Large intestine (tissue), 3 donors: ENCODE measurements around the gene SLC17A4. TPM values are rescaled to one million over a fixed set of nuclear protein-coding genes. Genes with fewer than 3 reads are reported as not detected.
A peak's percentile ranks its signal among the peaks of the same experiment; 100 is the strongest.

Source experiments
- DNase-seq, 2 donors: peaks; one replicate each; pipeline versions ENCODE4 v3.0.0 to v3.0.0-alpha.2; 2013
- H3K27ac ChIP-seq: one replicate; pipeline ENCODE4 v1.5.1; 2013; ENCODE audit warnings: low read length
- H3K27me3 ChIP-seq: 2 replicates; pipeline ENCODE4 v1.6.1; 2013; ENCODE audit warnings: low read length; ENCODE audit not compliant: control insufficient read depth, insufficient read depth
- H3K36me3 ChIP-seq: 2 replicates; pipeline ENCODE4 v1.6.1; 2013; ENCODE audit warnings: low read length; ENCODE audit not compliant: control insufficient read depth, insufficient read depth
- H3K4me1 ChIP-seq: one replicate; pipeline ENCODE4 v1.6.1; 2013; ENCODE audit warnings: low read length; ENCODE audit not compliant: control insufficient read depth, insufficient read depth
- H3K4me3 ChIP-seq: one replicate; pipeline ENCODE4 v1.5.1; 2013; ENCODE audit warnings: low read length
- H3K9me3 ChIP-seq: one replicate; pipeline ENCODE4 v1.6.1; 2013; ENCODE audit warnings: mild to moderate bottlenecking, low read depth, low read length, moderate library complexity; ENCODE audit not compliant: control insufficient read depth
- WGBS: methylation state at CpG from one replicate; pipeline ENCODE4 v1.1.5; 2013; ENCODE audit warnings: low lambda C conversion rate; ENCODE audit not compliant: insufficient coverage; 5-methylcytosine and 5-hydroxymethylcytosine counted together
- polyA plus RNA-seq: library from polyadenylated mRNA; unstranded; fragments of 120-200 nt; gene quantifications from one replicate; pipeline ENCODE4 v1.2.1, GENCODE V29; 2013

The SLC17A4 gene
- polyA plus RNA-seq, 1 donor = 31.2 TPM

- 100% methylated on average over 3 of the region's 14 CpGs for WGBS
- Histone ChIP-seq H3K27ac (no peak overlapping the region), H3K27me3 (no peaks in the 10 kb centered on the region), H3K36me3 (no peaks in the 10 kb centered on the region), H3K4me1 (no peaks in the 10 kb centered on the region), H3K4me3 (no peak overlapping the region), H3K9me3 (no peaks in the 10 kb centered on the region)
- no peak for DNase-seq
Measured at GRCh38 chr6:25727028-25727427, 27.5 kb upstream of the SLC17A4 start.

- H3K4me3 ChIP-seq = no peak overlapping the region
- no peak for DNase-seq
- peaks cover 3% of the 10 kb centered on the region for H3K9me3 ChIP-seq
- WGBS = 100% methylated on average over 1 of the region's 3 CpGs
- H3K36me3 ChIP-seq = no peaks in the 10 kb centered on the region
- H3K27ac ChIP-seq = no peak overlapping the region
- no peaks in the 10 kb centered on the region for H3K4me1 ChIP-seq
- no peaks in the 10 kb centered on the region for H3K27me3 ChIP-seq
Measured at GRCh38 chr6:25730907-25731306, 23.6 kb upstream of the SLC17A4 start.

- Histone ChIP-seq H3K4me1 (no peaks in the 10 kb centered on the region), H3K4me3 (no peak overlapping the region), H3K36me3 (no peaks in the 10 kb centered on the region), H3K27me3 (no peaks in the 10 kb centered on the region), H3K9me3 (peaks cover 3% of the 10 kb centered on the region), H3K27ac (no peak overlapping the region)
- WGBS = 98% methylated on average over 7 of the region's 15 CpGs
- DNase-seq = no peak
Measured at GRCh38 chr6:25731721-25732120, 22.8 kb upstream of the SLC17A4 start.

- no peaks in the 10 kb centered on the region for H3K36me3 ChIP-seq
- H3K9me3 ChIP-seq = peaks cover 3% of the 10 kb centered on the region
- no peak for DNase-seq
- H3K4me1 ChIP-seq = no peaks in the 10 kb centered on the region
- no peak overlapping the region for H3K27ac ChIP-seq
- no peak overlapping the region for H3K4me3 ChIP-seq
- no peaks in the 10 kb centered on the region for H3K27me3 ChIP-seq
- 78% methylated on average over 3 of the region's 30 CpGs for WGBS
Measured at GRCh38 chr6:25732468-25733198, 21.9 kb upstream of the SLC17A4 start.

GRCh38 chr6:25735261-25735660, 19.3 kb upstream of the SLC17A4 start:
- Histone ChIP-seq H3K4me1 (no peaks in the 10 kb centered on the region), H3K27me3 (no peaks in the 10 kb centered on the region), H3K9me3 (peaks cover 3% of the 10 kb centered on the region), H3K4me3 (no peak overlapping the region), H3K27ac (no peak overlapping the region), H3K36me3 (no peaks in the 10 kb centered on the region)
- DNase-seq = no peak

- peak; percentile 82 to 92 for DNase-seq
- Histone ChIP-seq H3K36me3 (no peaks in the 10 kb centered on the region), H3K27me3 (no peaks in the 10 kb centered on the region), H3K4me3 (no peak overlapping the region), H3K27ac (peak overlapping the region; percentile 86), H3K4me1 (peaks cover 43% of the 10 kb centered on the region), H3K9me3 (peaks cover 5% of the 10 kb centered on the region)
Measured at GRCh38 chr6:25743868-25744267, 10.7 kb upstream of the SLC17A4 start.

GRCh38 chr6:25745836-25746235, 8.7 kb upstream of the SLC17A4 start:
- peaks cover 5% of the 10 kb centered on the region for H3K9me3 ChIP-seq
- H3K36me3 ChIP-seq = no peaks in the 10 kb centered on the region
- WGBS = 33% methylated on average over 1 of the region's 4 CpGs
- peaks cover 58% of the 10 kb centered on the region for H3K4me1 ChIP-seq
- peak overlapping the region; percentile 20 for H3K27ac ChIP-seq
- peak in 1 of 2 donors; percentile 50 for DNase-seq
- no peak overlapping the region for H3K4me3 ChIP-seq
- no peaks in the 10 kb centered on the region for H3K27me3 ChIP-seq

- no CpG with 5 or more reads among the region's 1 CpG for WGBS
- Histone ChIP-seq H3K27ac (no peak overlapping the region), H3K36me3 (no peaks in the 10 kb centered on the region), H3K4me1 (peaks cover 65% of the 10 kb centered on the region), H3K9me3 (no peaks in the 10 kb centered on the region), H3K4me3 (no peak overlapping the region), H3K27me3 (no peaks in the 10 kb centered on the region)
- DNase-seq = peak in 1 of 2 donors; percentile 11
Measured at GRCh38 chr6:25746968-25747367, 7.6 kb upstream of the SLC17A4 start.

GRCh38 chr6:25747477-25747876, 7.1 kb upstream of the SLC17A4 start:
- Histone ChIP-seq H3K27me3 (no peaks in the 10 kb centered on the region), H3K9me3 (no peaks in the 10 kb centered on the region), H3K36me3 (no peaks in the 10 kb centered on the region), H3K4me1 (peaks cover 65% of the 10 kb centered on the region), H3K4me3 (no peak overlapping the region), H3K27ac (peak overlapping the region; percentile 86)
- DNase-seq = no peak
- 90% methylated on average over 2 of the region's 2 CpGs for WGBS

- Histone ChIP-seq H3K4me3 (no peak overlapping the region), H3K4me1 (peaks cover 62% of the 10 kb centered on the region), H3K27ac (peak overlapping the region; percentile 86), H3K9me3 (no peaks in the 10 kb centered on the region), H3K27me3 (no peaks in the 10 kb centered on the region), H3K36me3 (no peaks in the 10 kb centered on the region)
- DNase-seq = peak in 1 of 2 donors; percentile 14
Measured at GRCh38 chr6:25748049-25748448, 6.5 kb upstream of the SLC17A4 start.
